Dendritic cell treated with granulocyte-macrophage colony-stimulating factor and Interleukin-4, amounts not matched to agents 40 ng/mL and 50 ng/mL, for 4 days (primary cell): ENCODE measurements around the gene POLR3C.

Experiments used
- H3K27ac Mint-ChIP-seq: one replicate; pipeline ENCODE4 v1.8.0; 2022; ENCODE audit warnings: mild to moderate bottlenecking, mixed read lengths
- H3K27me3 Mint-ChIP-seq: one replicate; pipeline ENCODE4 v1.8.0; 2022; ENCODE audit warnings: mild to moderate bottlenecking, mixed read lengths
- H3K36me3 Mint-ChIP-seq: one replicate; pipeline ENCODE4 v1.8.0; 2022; ENCODE audit warnings: low read depth, mixed read lengths
- H3K4me1 Mint-ChIP-seq: one replicate; pipeline ENCODE4 v1.8.0; 2022; ENCODE audit warnings: low read depth, mixed read lengths
- H3K4me3 Mint-ChIP-seq: one replicate; pipeline ENCODE4 v1.8.0; 2022; ENCODE audit warnings: mild to moderate bottlenecking, moderate library complexity, mixed read lengths
- H3K9me3 Mint-ChIP-seq: one replicate; pipeline ENCODE4 v1.8.0; 2022; ENCODE audit warnings: mixed read lengths
- intact Hi-C: fragments of 100-400 bp; cut with micrococcal nuclease; formaldehyde crosslinking; loops from one replicate; pipeline ENCODE4 v1.15.0; 2022

The POLR3C gene

GRCh38 chr1:145868232-145868631, 44.2 kb downstream of the POLR3C start:
- Mint-ChIP-seq H3K4me1 (peaks cover 19% of the 10 kb centered on the region), H3K27ac (no peak overlapping the region), H3K27me3 (peaks cover 14% of the 10 kb centered on the region), H3K36me3 (no peaks in the 10 kb centered on the region), H3K4me3 (no peak overlapping the region), H3K9me3 (no peaks in the 10 kb centered on the region)
- intact Hi-C loops, result no loop called here

GRCh38 chr1:145871994-145872924, 48.3 kb downstream of the POLR3C start:
- H3K4me1 Mint-ChIP-seq, result peaks cover 19% of the 10 kb centered on the region
- peak overlapping the region; percentile 67 for H3K4me3 Mint-ChIP-seq
- H3K27ac Mint-ChIP-seq, result peak overlapping the region; percentile 88
- peaks cover 29% of the 10 kb centered on the region for H3K27me3 Mint-ChIP-seq
- H3K9me3 Mint-ChIP-seq, result no peaks in the 10 kb centered on the region
- H3K36me3 Mint-ChIP-seq, result no peaks in the 10 kb centered on the region
- intact Hi-C loops, result no loop called here

- Mint-ChIP-seq H3K4me1 (peaks cover 20% of the 10 kb centered on the region), H3K27me3 (peaks cover 31% of the 10 kb centered on the region), H3K27ac (no peak overlapping the region), H3K4me3 (no peak overlapping the region), H3K9me3 (no peaks in the 10 kb centered on the region), H3K36me3 (no peaks in the 10 kb centered on the region)
- intact Hi-C loops, result no loop called here
Measured at GRCh38 chr1:145874646-145875045, 50.6 kb downstream of the POLR3C start.

GRCh38 chr1:145877923-145878486, 54.0 kb downstream of the POLR3C start:
- no peaks in the 10 kb centered on the region for H3K36me3 Mint-ChIP-seq
- no peak overlapping the region for H3K4me3 Mint-ChIP-seq
- peaks cover 19% of the 10 kb centered on the region for H3K27me3 Mint-ChIP-seq
- intact Hi-C loops, result no loop called here
- H3K4me1 Mint-ChIP-seq, result peaks cover 8% of the 10 kb centered on the region
- H3K27ac Mint-ChIP-seq, result no peak overlapping the region
- H3K9me3 Mint-ChIP-seq, result no peaks in the 10 kb centered on the region

GRCh38 chr1:145878724-145879123, 54.7 kb downstream of the POLR3C start:
- Mint-ChIP-seq H3K36me3 (no peaks in the 10 kb centered on the region), H3K27me3 (peaks cover 17% of the 10 kb centered on the region), H3K4me3 (no peak overlapping the region), H3K9me3 (no peaks in the 10 kb centered on the region), H3K4me1 (peaks cover 6% of the 10 kb centered on the region), H3K27ac (no peak overlapping the region)
- intact Hi-C loops, result no loop called here

- intact Hi-C loops, result no loop called here
- H3K27ac Mint-ChIP-seq, result no peak overlapping the region
Measured at GRCh38 chr1:145879775-145880174, 55.8 kb downstream of the POLR3C start.

GRCh38 chr1:145884675-145885074, 60.7 kb downstream of the POLR3C start:
- Mint-ChIP-seq H3K27ac (no peak overlapping the region), H3K36me3 (no peaks in the 10 kb centered on the region), H3K9me3 (no peaks in the 10 kb centered on the region), H3K27me3 (peaks cover 21% of the 10 kb centered on the region), H3K4me3 (no peak overlapping the region), H3K4me1 (peaks cover 14% of the 10 kb centered on the region)
- intact Hi-C loops, result no loop called here

More at GRCh38 chr1:145879775-145880174, 55.8 kb downstream of the POLR3C start:
- H3K36me3 Mint-ChIP-seq, result no peaks in the 10 kb centered on the region
- H3K4me1 Mint-ChIP-seq, result peaks cover 7% of the 10 kb centered on the region
- no peak overlapping the region for H3K4me3 Mint-ChIP-seq
- H3K27me3 Mint-ChIP-seq, result peaks cover 19% of the 10 kb centered on the region
- H3K9me3 Mint-ChIP-seq, result no peaks in the 10 kb centered on the region

- Mint-ChIP-seq H3K4me1 (peaks cover 9% of the 10 kb centered on the region), H3K27me3 (peaks cover 21% of the 10 kb centered on the region), H3K4me3 (peak within 1 kb of the TSS; percentile 83), H3K9me3 (no peaks in the 10 kb centered on the region), H3K36me3 (no peaks in the 10 kb centered on the region), H3K27ac (no peak within 1 kb of the TSS)
- intact Hi-C loops, result no loop called here
Measured at GRCh38 chr1:145885738-145886287, 61.8 kb downstream of the POLR3C start, which contains the start of gene ANKRD35. Gene ANKRD35, minus strand, starts transcription at chr1:145885866. Its CDS starts 108 bp downstream, at chr1:145885758.

- no peak overlapping the region for H3K27ac Mint-ChIP-seq
- peaks cover 9% of the 10 kb centered on the region for H3K4me1 Mint-ChIP-seq
- intact Hi-C loops, result no loop called here
- H3K36me3 Mint-ChIP-seq, result no peaks in the 10 kb centered on the region
- peak overlapping the region; percentile 83 for H3K4me3 Mint-ChIP-seq
- no peaks in the 10 kb centered on the region for H3K9me3 Mint-ChIP-seq
- H3K27me3 Mint-ChIP-seq, result peaks cover 21% of the 10 kb centered on the region
Measured at GRCh38 chr1:145886390-145886789, 62.4 kb downstream of the POLR3C start.

- Mint-ChIP-seq H3K4me1 (peaks cover 9% of the 10 kb centered on the region), H3K27me3 (peaks cover 21% of the 10 kb centered on the region)
- intact Hi-C loops, result no loop called here
Measured at GRCh38 chr1:145886816-145887215, 62.8 kb downstream of the POLR3C start.

GRCh38 chr1:145887631-145888030, 63.6 kb downstream of the POLR3C start:
- Mint-ChIP-seq H3K27ac (no peak overlapping the region), H3K36me3 (no peaks in the 10 kb centered on the region), H3K4me3 (no peak overlapping the region), H3K9me3 (no peaks in the 10 kb centered on the region), H3K27me3 (peaks cover 21% of the 10 kb centered on the region), H3K4me1 (peaks cover 9% of the 10 kb centered on the region)
- intact Hi-C loops, result no loop called here

More at GRCh38 chr1:145886816-145887215, 62.8 kb downstream of the POLR3C start:
- no peak overlapping the region for H3K27ac Mint-ChIP-seq
- no peak overlapping the region for H3K4me3 Mint-ChIP-seq
- no peaks in the 10 kb centered on the region for H3K9me3 Mint-ChIP-seq
- no peaks in the 10 kb centered on the region for H3K36me3 Mint-ChIP-seq

GRCh38 chr1:145889722-145890121, 65.7 kb downstream of the POLR3C start:
- intact Hi-C loops, result no loop called here
- Mint-ChIP-seq H3K27ac (no peak overlapping the region), H3K4me3 (no peak overlapping the region), H3K27me3 (peaks cover 12% of the 10 kb centered on the region), H3K9me3 (no peaks in the 10 kb centered on the region), H3K36me3 (no peaks in the 10 kb centered on the region), H3K4me1 (peaks cover 9% of the 10 kb centered on the region)

- intact Hi-C loops, result loop anchor here (1.0 kb wide), 1 partner anchor 122 kb away; no protein-coding TSS in a partner anchor
- peaks cover 3% of the 10 kb centered on the region for H3K27me3 Mint-ChIP-seq
- H3K9me3 Mint-ChIP-seq, result no peaks in the 10 kb centered on the region
- H3K36me3 Mint-ChIP-seq, result no peaks in the 10 kb centered on the region
- H3K4me3 Mint-ChIP-seq, result no peak overlapping the region
- no peaks in the 10 kb centered on the region for H3K4me1 Mint-ChIP-seq
- no peak overlapping the region for H3K27ac Mint-ChIP-seq
Measured at GRCh38 chr1:145891143-145891542, 67.1 kb downstream of the POLR3C start.
